ENCODE results near the gene CPNE6. TPM values are rescaled to one million over a fixed set of nuclear protein-coding genes. Genes with fewer than 3 reads are reported as not detected.

CPNE6 gene
- total and polyA plus RNA-seq, 2 of the 8 experiments (the other 6 are each of a cell fraction or from before 2014, with no cell fraction given) = 0.05 TPM; not detected in 1

DNA sequence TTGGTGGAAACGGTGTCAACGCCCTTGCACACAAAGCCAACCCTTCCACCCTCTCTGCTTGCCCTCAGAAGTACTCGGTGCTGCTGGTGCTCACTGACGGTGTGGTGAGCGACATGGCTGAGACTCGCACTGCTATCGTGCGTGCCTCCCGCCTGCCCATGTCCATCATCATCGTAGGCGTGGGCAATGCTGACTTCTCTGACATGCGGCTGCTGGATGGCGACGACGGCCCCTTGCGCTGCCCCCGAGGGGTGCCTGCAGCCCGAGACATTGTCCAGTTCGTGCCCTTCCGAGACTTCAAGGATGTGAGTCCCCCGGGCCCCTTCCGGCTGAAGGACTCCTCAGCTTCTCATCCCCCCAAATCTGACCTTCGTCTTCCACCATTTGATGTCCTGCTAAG, 5.7 kb downstream of the CPNE6 start:
- H4K5ac ChIP-seq (ENCODE audit: insufficient read length, low read depth, low read length) = no peak overlapping the region
- H2BK120ac ChIP-seq (replicated peaks; ENCODE audit: low read depth, low read length) = no peak overlapping the region
- no peak overlapping the region for H3K18ac ChIP-seq (ENCODE audit: extremely low read depth, low read length)
- no peak overlapping the region for H3K4me2 ChIP-seq (ENCODE audit: insufficient read depth in 1 of 2, low read depth in 2 of 2, low read length in 2 of 2)
- no peaks in the 10 kb centered on the region for H3K79me1 ChIP-seq (ENCODE audit: low read depth, low read length)
- no peak overlapping the region for H3K4me3 ChIP-seq (ENCODE audit: extremely low read depth in 1 of 4, insufficient read depth in 2 of 4, low read depth in 3 of 4, low read length in 4 of 4)
- peaks cover 0 to 2% (median under 1%) of the 10 kb centered on the region in 4 experiments; a peak in 2 of 7 replicates for H3K27me3 ChIP-seq (replicated peaks in 1 of 4; ENCODE audit: control insufficient read depth in 3 of 4, extremely low read depth in 1 of 4, insufficient read depth in 3 of 4, low read length in 3 of 4)
- no peak overlapping the region for H3K4ac ChIP-seq (replicated peaks; ENCODE audit: insufficient read length, low read depth, low read length)
- H2BK12ac ChIP-seq (ENCODE audit: low read depth, low read length) = peak overlapping the region; percentile 87; the same call in 1 of the 2 replicates
- no peak overlapping the region for H3K27ac ChIP-seq (ENCODE audit: low read depth, low read length)
- H4K8ac ChIP-seq (ENCODE audit: extremely low read depth, insufficient read depth, low read length) = no peak overlapping the region
- no peak overlapping the region for H3K56ac ChIP-seq (replicated peaks; ENCODE audit: insufficient read length, low read depth, low read length)
- no peak overlapping the region for H3K14ac ChIP-seq (ENCODE audit: insufficient read length)
- H3K9ac ChIP-seq (replicated peaks in 1 of 4; ENCODE audit: extremely low read depth in 1 of 4, low read depth in 3 of 4, low read length in 3 of 4) = no peak overlapping the region
- no peak for DNase-seq (ENCODE audit: low read depth in 1 of 2, low spot score in 2 of 2)
- 0 out of 2 replicates have a peak overlapping the region, but pooled peaks have one; percentile 97 for H2BK15ac ChIP-seq (ENCODE audit: low read length)
- H2BK5ac ChIP-seq (ENCODE audit: low read depth, low read length) = no peak overlapping the region
- H3K79me2 ChIP-seq (ENCODE audit: control insufficient read depth in 1 of 2, insufficient read depth in 2 of 2, low read length in 2 of 2) = no peaks in the 10 kb centered on the region
- WGBS, 2 experiments (ENCODE audit: extremely low coverage in 1 of 2, insufficient coverage in 1 of 2, insufficient read length in 1 of 2, insufficient replicate concordance in 2 of 2, low coverage in 1 of 2, low lambda C conversion rate in 2 of 2, missing lambda C conversion rate in 1 of 2) = 91% methylated on average over 23 of the region's 23 CpGs; no CpG with 5 or more reads in 1 of the 2 experiments
- H2AK5ac ChIP-seq (ENCODE audit: low read depth, low read length) = 0 out of 2 replicates have a peak overlapping the region, but pooled peaks have one; percentile 24
- no peak for FAIRE-seq
- no peaks in the 10 kb centered on the region for H3K36me3 ChIP-seq (ENCODE audit: control insufficient read depth in 2 of 4, insufficient read depth in 4 of 4, low read length in 3 of 4)
- H3K4me1 ChIP-seq (replicated peaks in 1 of 4; ENCODE audit: control insufficient read depth in 3 of 4, insufficient read depth in 4 of 4, low read length in 3 of 4) = peaks cover 0 to 18% (median 12%) of the 10 kb centered on the region in 4 experiments; a peak in 6 of 7 replicates
- peak overlapping the region; percentile 0 for H4K91ac ChIP-seq (replicated peaks; ENCODE audit: insufficient read length, low read length)
- no peak overlapping the region for H3K23ac ChIP-seq (ENCODE audit: insufficient read length)
- no peak overlapping the region for H2AFZ ChIP-seq (ENCODE audit: low read length)
- H2BK20ac ChIP-seq (ENCODE audit: low read length) = no peak overlapping the region
- H3K9me3 ChIP-seq (ENCODE audit: insufficient read depth in 2 of 2, low read depth in 1 of 2, low read length in 1 of 2) = no peaks in the 10 kb centered on the region
- CTCF ChIA-PET (ENCODE audit: partially characterized antibody) = interaction anchor here (2.1 to 23.8 kb wide), 4 partner anchors 16 to 23 kb away, joined by 5 to 316 read pairs (median 24); partner anchors contain the start of gene PCK2
- no peaks in the 10 kb centered on the region for H4K20me1 ChIP-seq (replicated peaks in 1 of 2; ENCODE audit: control insufficient read depth in 1 of 2, insufficient read depth in 2 of 2, low read length in 2 of 2)
- POLR2A ChIA-PET (ENCODE audit: partially characterized antibody) = interaction anchor here (0.7 to 27.2 kb wide), 5 partner anchors 9 to 102 kb away, joined by 3 to 626 read pairs (median 4); partner anchors contain the start of gene PCK2
- H3K23me2 ChIP-seq (ENCODE audit: low read depth, low read length) = peaks cover 11% of the 10 kb centered on the region; the same call in 1 of the 2 replicates

Measured in H1 (cell line).